Measurements from ENCODE around the gene EXOSC3. TPM values are rescaled to one million over a fixed set of nuclear protein-coding genes. Genes with fewer than 3 reads are reported as not detected.

EXOSC3 gene
- total and polyA plus RNA-seq, 10 of the 15 experiments (the other 5 are each of a cell fraction or from before 2014, with no cell fraction given), result 8.2 to 161 (median 61.4) TPM

DNA sequence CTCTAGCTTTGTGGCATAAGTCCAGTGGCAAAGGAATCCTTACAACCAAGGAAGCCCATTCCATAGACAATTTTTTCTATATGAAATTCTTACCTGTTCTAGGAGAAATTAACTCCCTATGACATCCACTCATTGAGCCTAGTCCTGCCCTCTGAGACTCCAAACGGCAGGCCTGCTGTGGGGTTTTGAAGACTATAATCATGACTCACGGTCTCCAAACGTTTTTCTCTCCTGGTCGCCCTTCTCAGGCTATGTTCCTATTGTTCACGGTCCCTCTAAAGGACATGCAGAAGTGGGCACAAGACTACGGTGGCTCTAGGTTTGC is 611 bp downstream of the EXOSC3 start:
- peak overlapping the region; percentile 71 for H3K4me2 ChIP-seq (ENCODE audit: control insufficient read depth, insufficient read depth)
- ChIA-PET POLR2A (interaction anchor here (0.6 to 2.4 kb wide), 5 partner anchors 9 to 53 kb away, joined by 3 to 10 read pairs (median 7); partner anchors contain the start of gene DCAF10), RAD21 (ENCODE audit: unreplicated experiment) (interaction anchor here (0.8 to 2.7 kb wide), 6 partner anchors 14 to 209 kb away, joined by 3 to 11 read pairs (median 3); partner anchors contain the start of genes DCAF10 and SLC25A51), SMC1A (ENCODE audit: uncharacterized antibody, unreplicated experiment) (interaction anchor here (1.0 kb wide), 2 partner anchors 10 to 118 kb away, joined by 3 to 4 read pairs; no protein-coding TSS in a partner anchor), CTCF (interaction anchor here (1.0 to 2.5 kb wide), 6 partner anchors 10 to 119 kb away, joined by 3 to 13 read pairs (median 4); partner anchors contain the start of gene DCAF10)
- H3K27me3 ChIP-seq (replicated peaks in 1 of 2; ENCODE audit: control insufficient read depth in 2 of 2, insufficient read depth in 2 of 2, low read length in 1 of 2), result no peaks in the 10 kb centered on the region
- no peaks in the 10 kb centered on the region for H3K9me3 ChIP-seq (replicated peaks; ENCODE audit: control insufficient read depth, insufficient read depth, low read length)
- no peak for TF ChIP-seq ZNF687 (IDR thresholded peaks at IDR 0.05)
- no peak for TF ChIP-seq MYC (IDR thresholded peaks at IDR 0.05; ENCODE audit: insufficient read depth, insufficient read length, insufficient replicate concordance, low read length, severe bottlenecking)
- no peak for TF ChIP-seq FOXK2 (IDR thresholded peaks at IDR 0.05)
- TF ChIP-seq CHD1 (IDR thresholded peaks at IDR 0.05; ENCODE audit: low read depth, low read length), result no peak
- TF ChIP-seq NR2C2 (IDR thresholded peaks at IDR 0.05; ENCODE audit: borderline replicate concordance, control insufficient read depth, insufficient read length, low read depth), result no peak
- no peak for TF ChIP-seq POLR2AphosphoS5 (IDR thresholded peaks at IDR 0.05; ENCODE audit: low read length)
- TF ChIP-seq HSF1 (IDR thresholded peaks at IDR 0.05; ENCODE audit: low read depth, low read length), result no peak
- TF ChIP-seq LARP7 (IDR thresholded peaks at IDR 0.05), result no peak
- peak overlapping the region; percentile 88 for H3K27ac ChIP-seq (ENCODE audit: control insufficient read depth, insufficient read depth)
- in situ Hi-C loops (cut with MboI) (no loop called here), intact Hi-C loops (cut with micrococcal nuclease; ENCODE audit: unreplicated experiment) (loop anchor here (2.0 to 10.0 kb wide), 3 partner anchors 17 to 299 kb away; partner anchors contain the start of genes DCAF10 and POLR1E)
- WGBS (ENCODE audit: insufficient coverage, insufficient replicate concordance, low lambda C conversion rate, missing lambda C conversion rate), result 0% methylated on average over 6 of the region's 6 CpGs
- no peak; the same call in 2 of the 3 replicates for ATAC-seq
- no peaks in the 10 kb centered on the region for H4K20me1 ChIP-seq (ENCODE audit: control insufficient read depth, insufficient read depth)
- BruUV-seq (replicated peaks), result TSS peak; percentile 43
- peaks cover 34% of the 10 kb centered on the region for H3K79me2 ChIP-seq (ENCODE audit: control insufficient read depth, insufficient read depth, low read length)
- no peak for DNase-seq (ENCODE audit: low read depth, low spot score)
- peak overlapping the region; percentile 89 for H3K9ac ChIP-seq (ENCODE audit: control insufficient read depth, insufficient read depth, low read length)
- peak overlapping the region; percentile 77 for H3K4me3 ChIP-seq
- H2AFZ ChIP-seq (ENCODE audit: control insufficient read depth, low read depth, low read length), result peak overlapping the region; percentile 95
- H3K4me1 ChIP-seq (ENCODE audit: control insufficient read depth, insufficient read depth, low read length), result no peaks in the 10 kb centered on the region
- FAIRE-seq, result no peak
- H3K36me3 ChIP-seq (ENCODE audit: control insufficient read depth in 2 of 2, insufficient read depth in 2 of 2, low read length in 1 of 2), result peaks cover 0 to 8% of the 10 kb centered on the region in 2 experiments; a peak in 2 of 4 replicates
